ENCODE measurements around the gene KCNC1. TPM values are rescaled to one million over a fixed set of nuclear protein-coding genes. Genes with fewer than 3 reads are reported as not detected.

Gene KCNC1
- polyA plus RNA-seq, 4 donors = 0.60 to 1.6 (median 0.94) TPM

DNA sequence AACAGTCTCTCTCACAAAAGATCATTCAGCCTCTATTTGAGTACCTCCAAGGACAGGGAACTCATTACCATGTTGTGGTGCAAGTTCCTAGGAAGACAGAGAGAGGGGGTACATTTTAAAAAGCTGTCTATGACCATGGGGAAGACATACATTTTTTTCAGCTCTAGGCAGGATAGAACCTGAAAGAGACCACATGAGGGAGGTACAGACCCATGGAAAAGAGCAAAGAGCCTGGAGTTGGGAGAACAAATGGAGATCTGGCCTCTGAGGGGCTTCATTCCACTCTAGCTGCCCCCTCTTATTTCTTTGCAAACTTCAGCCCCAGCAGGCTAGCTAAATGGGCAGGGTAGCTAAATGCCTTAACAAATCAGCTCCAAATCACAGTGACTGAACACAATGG, 36.3 kb downstream of the KCNC1 start:
- no peak for DNase-seq (ENCODE audit: low read depth in 4 of 4, low spot score in 3 of 4)

DNA sequence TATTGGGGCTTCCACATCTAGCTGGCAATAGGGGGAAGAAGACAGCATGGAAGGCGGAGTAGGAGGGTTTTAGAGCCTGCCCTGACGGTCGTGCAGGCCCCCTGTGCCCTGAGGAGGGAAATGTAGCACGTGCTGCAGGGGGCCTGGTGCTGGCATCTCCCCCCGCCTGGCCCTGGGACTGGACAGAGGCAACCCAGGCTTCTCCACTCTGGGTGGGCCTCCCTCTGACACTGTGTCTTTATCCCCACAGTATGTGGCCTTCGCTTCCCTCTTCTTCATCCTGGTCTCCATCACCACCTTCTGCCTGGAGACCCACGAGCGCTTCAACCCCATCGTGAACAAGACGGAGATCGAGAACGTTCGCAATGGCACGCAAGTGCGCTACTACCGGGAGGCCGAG, 36.8 kb downstream of the KCNC1 start:
- DNase-seq (ENCODE audit: low read depth in 4 of 4, low spot score in 3 of 4) = no peak

DNA sequence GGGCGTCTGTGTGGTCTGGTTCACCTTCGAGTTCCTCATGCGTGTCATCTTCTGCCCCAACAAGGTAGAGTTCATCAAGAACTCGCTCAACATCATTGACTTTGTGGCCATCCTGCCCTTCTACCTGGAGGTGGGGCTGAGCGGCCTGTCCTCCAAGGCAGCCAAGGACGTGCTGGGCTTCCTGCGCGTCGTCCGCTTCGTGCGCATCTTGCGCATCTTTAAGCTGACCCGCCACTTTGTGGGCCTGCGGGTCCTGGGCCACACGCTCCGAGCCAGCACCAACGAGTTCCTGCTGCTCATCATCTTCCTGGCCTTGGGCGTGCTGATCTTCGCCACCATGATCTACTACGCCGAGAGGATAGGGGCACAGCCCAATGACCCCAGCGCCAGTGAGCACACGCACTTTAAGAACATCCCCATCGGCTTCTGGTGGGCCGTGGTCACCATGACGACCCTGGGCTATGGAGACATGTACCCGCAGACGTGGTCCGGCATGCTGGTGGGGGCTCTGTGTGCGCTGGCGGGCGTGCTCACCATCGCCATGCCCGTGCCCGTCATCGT, 37.3 kb downstream of the KCNC1 start:
- DNase-seq (ENCODE audit: low read depth in 4 of 4, low spot score in 3 of 4) = no peak

DNA sequence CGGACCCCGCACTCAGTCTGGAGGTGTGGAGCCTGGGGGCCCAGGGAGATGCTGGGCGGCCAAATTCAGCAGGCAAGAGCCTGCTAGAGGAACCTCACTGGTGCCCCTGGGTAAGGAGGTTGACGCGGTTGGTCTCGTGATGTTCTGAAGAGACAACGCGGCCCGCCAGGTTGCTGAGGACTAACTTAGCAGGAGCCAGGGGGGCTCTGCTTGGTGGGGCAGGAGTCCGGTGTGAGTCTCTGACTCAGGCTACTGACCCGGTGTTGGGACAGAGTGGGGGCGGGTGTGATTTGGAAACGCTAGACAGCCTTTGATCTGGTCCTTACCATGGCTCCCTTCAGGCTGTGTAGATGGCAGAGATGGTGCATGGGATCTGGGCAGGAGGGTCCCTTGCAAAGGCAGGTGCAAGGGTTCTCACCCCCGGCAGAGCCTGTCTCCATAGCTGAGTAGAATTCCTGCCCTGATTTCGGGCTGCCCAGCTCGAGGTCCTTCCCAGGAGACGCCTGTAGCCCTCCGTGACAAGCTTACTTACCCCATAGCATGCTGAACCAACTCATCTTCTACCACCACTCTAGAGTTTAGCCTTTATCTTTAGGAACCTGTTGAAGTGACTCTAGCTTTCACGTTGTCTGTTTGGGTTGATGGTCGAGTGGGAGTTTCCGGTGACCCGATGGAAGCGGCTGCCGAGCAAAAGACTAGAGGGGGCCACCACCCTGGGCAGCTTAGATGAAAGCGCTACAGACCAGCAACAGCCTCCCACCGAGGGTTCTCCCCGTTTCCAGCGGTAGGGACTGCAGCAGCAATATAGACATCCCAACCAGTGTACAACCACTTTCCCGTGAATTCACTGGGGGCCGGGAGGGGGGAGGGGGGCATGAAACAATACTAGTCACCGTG, 38.4 kb downstream of the KCNC1 start:
- DNase-seq (ENCODE audit: low read depth in 4 of 4, low spot score in 3 of 4) = no peak

DNA sequence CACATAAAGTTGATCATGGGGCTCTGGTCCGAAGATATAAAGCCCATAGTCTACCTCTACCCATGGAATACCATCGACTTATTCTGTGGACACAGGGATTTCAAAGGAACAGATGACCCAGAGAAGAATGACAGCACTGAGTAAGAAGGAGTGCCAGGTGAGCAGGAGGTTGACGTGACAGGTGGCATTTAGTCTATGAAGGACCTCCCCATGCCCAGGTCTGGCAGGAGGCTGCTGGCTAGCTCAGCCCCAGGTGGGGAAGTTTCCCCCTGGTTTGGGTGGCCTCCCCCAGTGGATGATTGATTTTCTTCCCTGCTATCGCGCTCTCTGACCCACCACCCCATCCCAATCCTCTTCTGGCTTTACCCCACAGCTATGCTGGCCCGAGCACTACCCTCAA, 39.1 kb downstream of the KCNC1 start:
- no peak for DNase-seq (ENCODE audit: low read depth in 4 of 4, low spot score in 3 of 4)

DNA sequence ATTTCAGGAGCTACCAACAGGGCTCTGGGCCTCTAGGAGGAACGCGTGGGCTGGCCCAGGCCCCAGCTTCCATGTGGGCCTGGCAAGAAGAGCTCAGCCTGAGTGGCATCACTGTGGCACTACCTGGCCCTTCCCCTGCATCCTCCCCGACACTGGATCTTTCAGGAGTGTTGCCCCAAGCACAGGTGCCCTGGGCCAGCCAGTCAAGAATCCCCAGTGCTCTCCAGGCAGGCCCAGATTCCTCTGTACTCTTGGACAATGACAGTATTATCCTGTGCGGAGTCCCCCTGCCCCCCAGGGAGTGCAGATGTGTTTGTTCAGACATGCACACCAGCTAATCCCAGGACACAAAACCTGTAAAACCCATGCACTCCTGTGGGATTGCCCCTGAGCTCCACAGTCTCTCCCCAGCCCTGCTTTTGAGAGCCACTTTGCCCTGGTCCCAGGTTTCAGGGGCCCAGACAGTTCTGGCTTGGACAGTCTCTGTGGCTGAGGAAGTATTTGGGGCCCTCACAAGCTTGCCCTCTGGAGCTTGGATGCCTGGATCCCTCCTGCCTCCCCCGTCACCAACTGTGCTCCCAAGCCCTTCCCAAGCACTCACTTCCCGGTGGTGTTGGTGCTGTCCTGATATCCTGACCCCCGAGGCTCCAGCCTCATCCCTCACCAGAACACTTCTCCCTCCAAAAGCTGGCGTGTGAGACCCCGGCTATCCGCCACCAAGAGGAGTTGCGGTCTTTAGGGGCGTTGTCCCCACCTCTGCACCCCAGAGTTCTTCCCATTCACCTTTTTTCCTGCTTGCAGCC, 39.9 kb downstream of the KCNC1 start:
- no peak for DNase-seq (ENCODE audit: low read depth in 4 of 4, low spot score in 3 of 4)

DNA sequence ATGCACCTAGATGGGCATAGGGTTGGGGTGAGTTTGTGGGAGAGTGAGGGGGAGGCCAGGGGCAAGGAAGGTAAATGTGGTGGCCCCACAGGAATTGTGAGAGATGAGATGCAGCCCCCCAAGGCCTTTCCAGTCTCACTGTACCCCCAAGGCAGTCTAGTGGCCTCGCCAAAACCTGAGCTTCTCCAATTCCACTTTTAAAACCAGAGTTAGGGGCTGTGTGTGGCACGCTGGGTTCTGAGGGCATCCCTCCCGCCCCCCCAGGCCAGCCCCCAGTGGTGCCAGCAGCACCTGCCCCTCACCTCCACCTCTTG, 40.4 kb downstream of the KCNC1 start:
- DNase-seq (ENCODE audit: low read depth in 4 of 4, low spot score in 3 of 4) = no peak

DNA sequence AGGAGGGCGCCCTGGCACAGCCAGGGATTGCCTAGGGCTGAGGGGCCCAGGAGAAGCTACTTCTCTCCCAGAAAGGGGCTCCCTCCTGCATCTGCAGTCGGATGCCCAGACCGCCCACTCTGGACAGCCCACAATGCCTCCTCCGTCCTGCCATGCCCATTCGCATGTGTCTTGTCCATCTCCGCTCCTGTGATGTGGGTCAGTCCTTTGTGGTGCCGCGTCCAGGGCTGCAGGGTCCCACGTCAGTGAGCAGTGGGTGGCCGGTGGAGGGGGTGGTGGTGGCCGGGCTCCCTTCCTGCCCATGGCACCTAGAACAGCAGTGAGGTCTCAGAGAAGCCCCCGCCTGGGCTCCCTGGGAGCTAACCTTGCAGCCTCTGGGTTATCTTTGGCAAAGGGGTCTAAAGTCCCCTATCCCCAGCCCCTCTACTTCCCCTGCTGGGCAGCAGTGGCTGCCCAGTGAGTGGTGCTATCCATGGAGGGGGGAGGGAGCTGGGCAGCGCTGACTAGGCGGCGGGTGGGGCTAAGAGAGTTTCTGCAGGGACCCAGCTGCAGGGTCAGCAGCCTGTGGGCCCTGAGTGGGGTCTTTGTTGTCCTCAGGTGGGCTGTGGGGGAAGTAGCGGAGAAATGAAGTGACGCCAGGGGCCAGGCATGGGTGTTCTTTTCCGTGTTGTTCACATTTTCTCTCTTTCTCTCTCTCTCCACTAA, 41.1 kb downstream of the KCNC1 start:
- no peak for DNase-seq (ENCODE audit: low read depth in 4 of 4, low spot score in 3 of 4)

DNA sequence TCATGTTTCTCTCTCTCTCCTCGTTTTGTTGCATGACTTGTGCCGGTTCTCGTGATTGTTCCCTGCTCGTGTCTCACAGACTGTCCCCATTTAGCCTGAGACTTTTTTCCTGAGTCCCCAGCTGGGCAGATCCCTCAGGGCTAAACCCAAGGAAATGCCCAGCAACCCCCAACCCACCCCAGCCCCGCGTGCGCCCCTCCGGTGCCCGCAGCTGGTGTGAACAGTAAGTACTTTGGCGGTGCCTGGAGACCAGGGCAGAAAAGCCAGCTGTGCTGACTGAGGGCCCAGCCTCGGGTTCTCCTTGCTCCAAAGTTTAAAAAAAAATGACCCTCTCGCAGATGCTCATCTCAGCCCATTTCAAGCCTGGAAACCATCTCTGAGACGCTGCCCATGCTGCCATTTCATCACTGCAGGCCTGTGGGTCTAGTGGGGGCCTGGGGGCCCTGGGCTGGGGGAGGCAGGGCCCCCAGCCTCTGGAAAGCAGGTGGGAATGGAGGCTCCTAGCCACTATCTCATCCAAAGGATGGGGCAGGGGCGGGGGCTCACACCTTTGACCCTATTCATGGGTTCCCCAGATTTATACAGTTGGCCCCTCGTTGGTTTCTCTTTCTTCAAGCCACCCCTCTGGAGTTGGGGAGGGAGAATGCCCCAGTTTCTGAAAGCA, 41.8 kb downstream of the KCNC1 start:
- no peak for DNase-seq (ENCODE audit: low read depth in 4 of 4, low spot score in 3 of 4)

DNA sequence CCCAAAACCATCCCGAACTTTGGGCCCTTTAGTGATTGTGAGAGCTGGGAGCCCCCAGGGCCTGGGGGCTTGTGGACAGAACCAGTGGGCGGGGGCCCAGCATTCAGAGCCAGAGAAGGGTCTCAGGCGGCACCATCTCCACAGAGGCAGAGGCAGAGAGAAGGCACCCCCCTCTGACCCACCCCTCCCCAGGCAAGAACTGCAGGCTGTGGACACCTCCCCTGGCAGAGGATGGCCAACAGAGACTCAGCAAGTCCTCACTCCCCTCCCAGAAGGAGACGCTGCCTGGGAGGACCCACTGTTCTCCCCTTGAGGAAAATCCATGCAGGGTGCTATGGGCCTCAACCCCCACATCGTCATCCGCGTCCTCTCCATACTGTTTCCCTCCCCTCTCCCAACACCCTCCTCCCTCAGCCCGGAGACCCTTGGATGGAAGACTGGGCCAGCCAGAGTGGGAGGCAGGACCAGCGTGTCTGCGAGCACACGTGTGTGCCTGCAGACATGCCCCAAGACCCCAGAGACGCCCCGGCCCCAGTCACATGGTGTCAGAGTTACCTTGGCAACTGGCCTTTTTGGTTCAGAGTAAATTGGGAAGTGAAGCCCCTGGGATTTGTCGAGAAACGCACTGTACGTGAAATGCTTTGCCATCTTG, 42.6 kb downstream of the KCNC1 start:
- DNase-seq (ENCODE audit: low read depth in 4 of 4, low spot score in 3 of 4) = no peak

DNA sequence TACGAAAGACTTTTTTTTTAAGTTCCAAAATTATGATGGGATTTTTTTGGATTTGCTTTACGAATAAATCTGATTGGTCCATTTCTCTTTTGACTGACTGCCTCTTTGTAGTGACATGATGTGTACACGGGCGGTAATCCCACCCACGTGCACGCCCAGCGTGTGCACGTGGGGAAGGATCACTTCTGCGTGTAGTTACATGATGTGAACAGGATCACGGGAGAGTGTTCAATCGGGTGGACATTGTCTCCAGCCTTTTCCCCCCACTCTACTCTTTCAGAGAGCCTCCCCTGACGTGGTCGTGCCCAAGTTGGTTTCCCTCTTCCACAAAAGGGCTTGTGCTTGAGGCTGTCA, 43.1 kb downstream of the KCNC1 start:
- DNase-seq (ENCODE audit: low read depth in 4 of 4, low spot score in 3 of 4) = no peak

DNA sequence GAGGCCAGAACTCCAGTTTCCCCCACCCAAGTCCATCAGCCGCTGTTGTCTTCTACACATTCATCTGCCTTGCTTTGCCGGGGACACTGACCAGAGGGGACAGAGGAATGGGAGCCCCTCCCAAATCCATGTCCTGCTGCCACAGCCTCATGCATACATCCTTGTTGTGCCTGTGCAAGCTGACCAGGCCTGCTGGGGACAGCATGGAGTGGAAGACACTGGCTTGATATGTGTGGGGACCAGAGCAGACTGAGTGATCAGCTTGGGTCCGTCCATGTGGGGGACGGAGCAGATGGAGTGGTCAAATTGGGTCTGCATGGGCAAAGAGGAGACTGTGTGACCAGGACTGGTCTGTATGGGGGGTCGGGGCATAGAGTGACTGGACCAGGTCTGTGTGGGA, 43.8 kb downstream of the KCNC1 start:
- DNase-seq (ENCODE audit: low read depth in 4 of 4, low spot score in 3 of 4) = no peak

DNA sequence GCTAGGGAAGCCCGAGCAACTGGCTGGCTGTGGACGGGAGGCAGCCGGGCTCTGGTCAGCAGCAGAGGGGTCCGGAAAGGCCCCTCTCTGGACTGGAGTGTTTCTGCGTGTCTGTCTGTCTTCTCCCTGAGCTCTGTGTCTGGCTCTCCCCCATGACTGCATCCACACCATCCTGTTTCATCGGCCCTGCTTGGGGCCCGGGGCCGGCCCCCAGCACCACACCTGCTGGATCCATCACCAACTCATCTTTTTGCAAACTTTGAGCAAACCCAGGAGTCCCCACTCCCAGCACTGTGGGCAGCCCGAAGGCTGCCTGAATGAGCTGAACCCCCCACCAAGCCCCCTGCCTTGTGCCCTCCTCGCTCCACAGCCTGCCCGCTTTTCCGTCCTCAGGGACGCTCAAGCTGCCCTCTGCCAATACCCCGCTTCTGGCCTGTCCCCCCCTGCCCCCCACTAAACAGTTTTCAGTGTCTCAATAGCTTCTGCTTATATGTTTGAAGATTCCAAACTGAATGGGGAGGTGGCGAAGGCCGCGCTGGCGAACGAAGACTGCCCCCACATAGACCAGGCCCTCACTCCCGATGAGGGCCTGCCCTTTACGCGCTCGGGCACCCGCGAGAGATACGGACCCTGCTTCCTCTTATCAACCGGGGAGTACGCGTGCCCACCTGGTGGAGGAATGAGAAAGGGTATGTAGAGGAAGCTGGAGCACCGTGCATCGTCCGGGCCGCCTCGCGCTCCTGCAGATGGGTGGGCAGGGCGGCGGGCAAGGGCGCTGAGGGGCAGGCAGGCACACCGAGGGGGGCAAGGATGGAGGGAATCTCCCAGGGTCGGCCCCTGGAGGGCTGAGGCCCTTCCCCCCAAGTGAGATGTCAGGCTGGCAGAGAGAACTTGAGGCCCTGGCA, 44.6 kb downstream of the KCNC1 start:
- DNase-seq (ENCODE audit: low read depth in 4 of 4, low spot score in 3 of 4) = no peak

DNA sequence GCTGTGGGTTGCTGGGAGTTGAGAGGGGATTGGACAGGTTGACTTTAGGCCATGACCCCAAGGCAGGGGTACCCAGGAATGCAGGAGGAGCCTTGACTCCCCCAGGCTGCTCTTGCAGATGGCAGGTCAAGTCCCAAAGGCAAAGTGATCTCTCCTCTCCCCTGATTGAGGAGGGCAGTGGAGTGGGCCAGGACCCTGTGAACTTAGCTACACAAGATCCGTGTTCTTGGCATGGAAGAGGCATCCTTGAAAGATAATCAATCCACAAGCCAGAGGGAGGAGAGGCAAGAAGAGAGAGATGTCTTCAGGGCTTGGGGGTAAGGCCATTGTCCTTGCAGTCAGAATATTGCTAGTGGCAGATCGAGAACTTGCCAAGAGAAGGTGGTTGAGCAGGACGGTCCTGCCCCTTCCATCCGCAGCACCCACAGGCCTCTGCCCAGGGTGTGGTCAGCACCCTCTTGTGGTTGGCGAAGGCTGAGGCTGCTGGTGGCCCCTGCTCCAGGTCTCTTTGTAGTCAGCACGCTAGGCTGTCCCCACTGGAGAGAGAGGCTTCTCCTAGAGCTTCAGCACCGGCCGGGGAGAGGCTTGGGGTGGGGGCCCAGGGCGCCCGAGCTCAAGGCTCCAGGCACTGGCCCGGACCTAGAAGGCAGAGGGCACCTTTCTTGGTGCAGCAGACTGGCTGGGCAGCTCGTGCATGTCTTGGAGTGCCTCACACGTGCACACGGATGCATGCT, 45.4 kb downstream of the KCNC1 start:
- DNase-seq (ENCODE audit: low read depth in 4 of 4, low spot score in 3 of 4) = no peak

DNA sequence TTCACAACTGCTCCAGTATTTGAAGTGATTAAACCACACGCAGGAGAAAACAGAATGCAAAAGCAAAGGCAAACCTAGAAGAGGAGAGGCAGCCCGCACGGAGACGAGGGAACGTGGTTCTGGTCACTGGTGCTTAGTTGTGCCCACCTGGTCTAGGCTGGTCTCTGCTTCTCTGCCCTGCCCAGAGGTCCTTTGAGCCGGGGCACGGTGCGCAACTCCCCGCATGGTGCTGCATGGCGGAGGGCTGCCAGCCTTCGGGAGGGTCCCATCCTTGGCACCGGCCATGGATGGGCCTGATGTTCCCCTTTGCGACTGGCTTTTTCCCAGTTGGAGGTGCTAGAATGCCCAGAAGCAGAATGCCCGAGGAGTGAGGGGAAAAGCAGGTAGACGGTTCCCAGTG, 46.1 kb downstream of the KCNC1 start:
- DNase-seq (ENCODE audit: low read depth in 4 of 4, low spot score in 3 of 4) = no peak

DNA sequence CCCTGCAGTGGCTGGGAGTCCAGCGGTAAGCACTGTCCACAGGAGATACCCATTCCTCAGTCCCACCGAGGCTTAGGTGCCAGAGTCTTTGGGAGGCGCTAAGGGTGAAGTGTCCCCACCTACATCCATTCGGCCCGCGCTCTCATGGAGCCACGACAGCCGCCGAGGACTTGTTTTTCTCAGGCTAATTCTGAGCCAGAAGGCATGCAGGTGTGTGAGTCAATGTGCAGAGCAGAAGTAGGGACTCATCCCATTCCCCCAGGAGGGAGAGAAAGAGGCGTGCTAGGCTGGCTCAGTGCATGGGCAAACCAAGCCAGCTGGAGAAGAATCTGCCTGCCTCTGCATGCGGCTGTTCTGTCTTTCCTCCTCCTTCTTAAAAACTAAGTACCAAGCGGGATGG, 46.6 kb downstream of the KCNC1 start:
- no peak for DNase-seq (ENCODE audit: low read depth in 4 of 4, low spot score in 3 of 4)

DNA sequence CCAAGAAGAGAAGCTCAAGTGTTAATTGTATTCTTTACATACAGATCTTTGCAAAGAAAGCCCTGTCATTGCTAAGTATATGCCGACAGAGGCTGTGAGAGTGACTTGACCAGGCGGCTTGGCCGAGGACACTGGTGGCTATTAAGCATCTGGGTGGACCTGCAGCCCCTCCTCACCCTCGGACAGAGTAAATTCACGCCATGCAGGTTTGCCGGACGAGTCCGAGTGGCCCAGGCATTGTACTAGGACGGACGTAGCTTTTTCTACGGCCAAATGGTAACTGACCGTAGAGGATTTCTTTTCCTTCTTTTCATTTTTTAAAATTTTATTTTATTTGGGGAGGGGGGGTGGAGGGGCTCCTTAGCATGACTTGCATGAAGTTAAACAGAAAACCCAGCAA, 47.0 kb downstream of the KCNC1 start:
- no peak for DNase-seq (ENCODE audit: low read depth in 4 of 4, low spot score in 3 of 4)

DNA sequence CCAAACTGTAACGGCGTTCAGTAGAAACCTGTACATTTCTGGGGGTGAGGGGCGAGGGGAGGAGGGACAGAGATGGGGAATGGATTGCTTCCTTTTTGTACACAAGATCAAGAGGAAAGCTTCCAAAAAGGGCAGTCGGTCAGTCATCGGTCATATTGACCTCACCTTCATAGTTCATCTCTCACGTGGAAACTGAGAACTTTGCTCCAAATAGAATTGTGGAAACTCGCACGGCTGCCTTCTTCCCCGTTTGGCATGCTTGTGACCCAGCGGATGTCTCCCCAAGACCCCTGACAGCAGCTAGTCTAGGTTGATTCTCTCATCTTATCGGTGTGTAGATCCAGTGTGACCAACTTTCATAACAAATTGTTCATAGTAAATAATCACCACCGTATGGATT, 47.6 kb downstream of the KCNC1 start:
- no peak for DNase-seq (ENCODE audit: low read depth in 4 of 4, low spot score in 3 of 4)

All from left renal pelvis (tissue), 4 donors.